SK-N-MC (cell line): ENCODE data around the gene TTLL6.

ENCODE experiments used
- EZH2 ChIP-seq: fragments of 200-600 bp; sonication (generic); IDR thresholded peaks from one replicate; pipeline ENCODE4 v1.6.1; 2017; ENCODE audit warnings: antibody characterized with exemption
- FOXP2 ChIP-seq: optimal IDR thresholded peaks from 2 replicates; pipeline ENCODE3; 2011; ENCODE audit warnings: mild to moderate bottlenecking, moderate library complexity; ENCODE audit not compliant: insufficient read depth; ENCODE audit errors: extremely low read length, control extremely low read depth

DNA sequence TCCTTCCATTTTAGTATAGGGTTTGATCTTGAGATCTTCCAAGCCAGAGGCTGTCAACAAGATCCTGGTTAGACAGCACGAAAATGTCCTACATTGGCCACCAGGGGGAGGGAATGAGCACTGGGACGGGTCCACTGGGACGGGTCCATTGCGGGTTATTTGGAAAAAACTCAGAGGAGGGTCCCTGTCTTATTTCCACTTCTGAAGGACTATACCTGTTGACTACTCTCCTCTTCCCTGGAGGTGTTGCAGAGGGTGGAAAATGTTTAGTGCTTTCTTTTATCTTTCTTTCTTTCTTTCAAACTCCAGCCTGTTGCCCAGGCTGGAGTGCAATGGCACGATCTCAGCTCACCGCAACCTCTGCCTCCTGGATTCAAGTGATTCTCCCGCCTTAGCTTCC, 2.5 kb downstream of the TTLL6 start:
- TF ChIP-seq EZH2 (no peak), FOXP2 (no peak)
